GM21717 (cell line): ENCODE measurements around the gene ZBTB45.
A peak's percentile ranks its signal among the peaks of the same experiment; 100 is the strongest.

Source experiments
- ATAC-seq: cut with Tn5 transposase; IDR thresholded peaks from one replicate; pipeline ENCODE4 v1.9.1; 2021; ENCODE audit warnings: mild to moderate bottlenecking, moderate library complexity; ENCODE audit not compliant: unreplicated experiment

Gene ZBTB45

DNA sequence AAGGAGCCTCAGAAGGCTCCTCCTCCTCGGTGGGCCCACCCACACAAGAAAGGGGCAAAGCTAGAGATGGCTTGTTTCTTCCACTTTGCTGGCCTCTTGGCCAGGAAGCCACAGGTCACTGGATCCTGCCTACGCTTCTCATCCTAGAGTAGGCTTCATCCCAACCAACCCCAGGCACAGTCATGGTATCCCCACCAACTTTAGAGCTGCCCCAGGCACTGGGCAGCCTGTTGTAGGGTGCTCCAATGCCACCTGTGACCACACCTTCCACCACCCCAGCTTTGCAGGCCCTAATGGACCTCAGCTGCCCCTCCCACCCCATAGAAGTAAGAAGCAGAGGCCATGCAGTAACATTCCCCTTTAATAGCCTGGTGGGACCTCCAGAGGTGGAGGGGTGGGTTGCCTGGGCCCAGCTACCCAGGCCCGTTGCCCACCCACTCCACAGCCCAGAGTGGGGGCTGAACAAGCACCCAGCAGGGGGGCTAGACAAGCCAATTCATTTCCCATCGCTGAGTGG is 35.8 kb upstream of the ZBTB45 start:
- ATAC-seq: no peak

- peak; percentile 17 for ATAC-seq
Observed at GRCh38 chr19:58554494-58555368, 35.1 kb upstream of the ZBTB45 start, which contains the start of gene CHMP2A. Gene CHMP2A, minus strand, starts transcription at chr19:58555105. Its CDS starts 893 bp downstream, at chr19:58554212.

DNA sequence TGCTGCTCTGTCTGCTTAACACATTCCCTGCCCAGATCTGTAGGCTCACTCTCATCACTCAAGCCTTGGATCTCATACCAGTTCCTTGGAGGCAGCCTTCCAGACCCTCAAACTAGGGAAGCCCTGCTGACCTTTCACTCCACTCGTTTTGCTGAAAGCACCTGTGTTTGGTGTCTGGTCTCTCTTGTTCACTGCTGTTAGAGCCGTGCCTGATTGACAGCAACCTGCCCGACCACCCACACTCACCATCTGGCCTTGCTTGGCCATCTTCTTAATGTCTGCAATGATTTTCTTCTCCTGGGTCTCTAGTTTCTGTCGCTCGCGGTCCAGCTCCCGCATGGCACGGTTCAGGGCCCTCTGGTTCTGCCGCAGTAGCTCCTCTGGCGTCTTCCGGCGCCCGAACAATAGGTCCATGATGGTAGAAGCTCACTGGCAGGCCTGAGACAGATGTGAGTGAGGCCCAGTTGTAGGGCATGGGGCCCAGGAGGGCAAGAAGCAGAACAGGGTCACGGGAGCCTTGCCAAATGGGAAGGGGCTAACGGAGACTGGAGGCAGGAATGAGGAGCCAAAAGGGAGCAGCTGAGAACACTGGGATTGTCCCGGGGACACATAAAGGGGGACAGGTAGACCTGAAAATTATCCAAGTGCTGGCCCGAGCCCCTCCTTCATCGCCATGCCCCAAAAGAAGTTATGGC is 34.3 kb upstream of the ZBTB45 start:
- no peak for ATAC-seq

DNA sequence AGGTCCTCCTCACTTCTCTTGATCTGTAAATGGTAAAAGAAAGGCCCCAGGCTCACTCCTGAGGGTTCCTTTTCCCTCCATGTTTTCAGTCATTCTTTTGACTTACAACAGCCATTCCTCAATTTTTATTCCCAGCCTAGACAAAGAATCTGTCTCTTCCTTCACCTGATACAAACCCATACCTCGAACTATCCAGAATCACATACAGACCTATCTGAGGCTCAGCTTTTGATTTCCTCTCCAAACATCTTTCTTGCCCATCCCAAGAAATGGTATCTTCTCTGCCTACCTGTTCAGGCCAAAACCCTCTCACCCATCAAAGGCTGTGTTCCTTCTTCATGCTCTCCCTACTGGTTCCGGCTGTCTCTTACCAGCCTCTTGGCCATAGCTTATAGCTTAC is 33.0 kb upstream of the ZBTB45 start:
- ATAC-seq: no peak

DNA sequence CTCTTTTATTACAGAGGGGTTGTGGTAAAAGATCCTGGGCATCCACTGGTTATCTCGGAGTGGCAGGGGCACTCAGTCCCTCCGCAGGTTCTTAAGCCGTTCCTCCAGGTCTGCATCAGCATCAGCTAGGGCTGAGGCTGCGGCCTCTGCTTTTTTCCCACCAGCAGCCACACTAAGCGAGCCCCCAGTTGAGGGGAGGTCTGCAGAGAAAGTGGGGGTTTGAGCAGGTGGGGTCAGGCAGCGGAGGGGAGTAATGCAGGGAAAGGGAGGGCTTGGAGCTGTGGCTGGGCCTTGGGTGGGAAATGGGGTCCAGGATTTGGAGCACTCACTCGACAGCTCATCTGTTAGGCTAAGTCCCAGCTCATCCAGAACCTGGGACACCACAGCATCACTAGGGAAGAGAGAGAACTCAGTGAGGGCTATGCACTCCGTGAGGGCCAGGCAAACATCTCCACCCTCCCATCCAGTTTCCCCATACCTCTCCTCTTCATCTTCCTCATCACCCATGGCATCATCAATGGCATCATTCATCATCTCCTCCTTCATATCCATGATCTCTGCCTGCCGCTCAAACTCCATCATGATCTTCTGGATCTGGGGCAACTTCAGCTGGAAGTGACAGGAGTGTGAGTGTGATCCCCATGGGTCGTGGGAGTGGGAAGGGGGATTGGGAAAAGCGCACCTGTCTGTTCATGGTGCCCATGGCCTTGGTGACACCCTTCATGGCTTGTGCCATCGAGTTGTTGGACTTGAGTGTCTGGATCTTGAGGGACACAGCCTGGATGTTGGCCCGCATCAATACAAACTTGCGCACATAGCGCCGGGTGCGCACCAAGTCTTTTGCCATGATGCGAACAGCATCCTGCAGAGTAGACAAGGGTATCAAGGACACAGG is 32.2 kb upstream of the ZBTB45 start:
- ATAC-seq: no peak

DNA sequence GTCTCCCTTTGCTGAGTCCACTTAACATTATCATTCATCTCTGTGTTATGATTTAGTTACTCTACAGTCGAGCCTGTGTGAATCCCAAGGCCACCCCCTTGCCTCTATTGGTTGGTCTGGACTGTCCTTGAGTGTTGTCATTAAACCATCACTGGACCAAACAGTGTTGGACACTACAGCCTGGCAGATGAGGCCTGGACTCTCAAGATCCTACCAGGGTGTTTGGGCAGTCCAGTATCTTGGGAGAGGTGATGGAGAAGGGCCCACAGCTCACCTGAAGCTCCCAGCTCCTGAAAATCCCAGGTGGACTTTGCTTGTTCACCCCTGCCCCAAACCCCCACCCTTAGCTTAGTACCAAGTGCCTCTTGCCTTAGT is 31.5 kb upstream of the ZBTB45 start:
- no peak for ATAC-seq

DNA sequence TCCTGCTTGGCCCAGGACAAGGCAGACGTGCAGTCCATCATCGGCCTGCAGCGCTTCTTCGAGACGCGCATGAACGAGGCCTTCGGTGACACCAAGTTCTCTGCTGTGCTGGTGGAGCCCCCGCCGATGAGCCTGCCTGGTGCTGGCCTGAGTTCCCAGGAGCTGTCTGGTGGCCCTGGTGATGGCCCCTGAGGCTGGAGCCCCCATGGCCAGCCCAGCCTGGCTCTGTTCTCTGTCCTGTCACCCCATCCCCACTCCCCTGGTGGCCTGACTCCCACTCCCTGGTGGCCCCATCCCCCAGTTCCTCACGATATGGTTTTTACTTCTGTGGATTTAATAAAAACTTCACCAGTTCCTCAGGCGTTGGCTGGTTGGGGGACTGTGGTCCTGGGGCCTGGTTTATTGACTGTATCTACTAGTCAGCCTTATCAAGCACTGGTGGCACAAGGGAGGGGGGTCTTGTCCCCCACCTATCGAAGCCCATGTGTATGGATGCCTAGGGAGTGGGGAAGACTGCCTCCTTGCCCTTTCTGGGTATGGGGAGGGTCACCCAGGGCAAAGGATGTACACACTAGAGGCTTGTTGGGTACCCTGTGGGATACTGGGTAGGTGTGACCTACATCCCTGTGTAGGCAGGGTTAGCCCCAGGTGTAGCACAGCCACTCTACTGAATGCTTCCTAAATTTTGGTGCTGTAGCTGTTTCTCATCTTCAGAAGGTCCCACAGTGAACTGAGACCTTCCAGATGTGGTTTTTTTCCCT is 30.9 kb upstream of the ZBTB45 start:
- ATAC-seq: no peak

DNA sequence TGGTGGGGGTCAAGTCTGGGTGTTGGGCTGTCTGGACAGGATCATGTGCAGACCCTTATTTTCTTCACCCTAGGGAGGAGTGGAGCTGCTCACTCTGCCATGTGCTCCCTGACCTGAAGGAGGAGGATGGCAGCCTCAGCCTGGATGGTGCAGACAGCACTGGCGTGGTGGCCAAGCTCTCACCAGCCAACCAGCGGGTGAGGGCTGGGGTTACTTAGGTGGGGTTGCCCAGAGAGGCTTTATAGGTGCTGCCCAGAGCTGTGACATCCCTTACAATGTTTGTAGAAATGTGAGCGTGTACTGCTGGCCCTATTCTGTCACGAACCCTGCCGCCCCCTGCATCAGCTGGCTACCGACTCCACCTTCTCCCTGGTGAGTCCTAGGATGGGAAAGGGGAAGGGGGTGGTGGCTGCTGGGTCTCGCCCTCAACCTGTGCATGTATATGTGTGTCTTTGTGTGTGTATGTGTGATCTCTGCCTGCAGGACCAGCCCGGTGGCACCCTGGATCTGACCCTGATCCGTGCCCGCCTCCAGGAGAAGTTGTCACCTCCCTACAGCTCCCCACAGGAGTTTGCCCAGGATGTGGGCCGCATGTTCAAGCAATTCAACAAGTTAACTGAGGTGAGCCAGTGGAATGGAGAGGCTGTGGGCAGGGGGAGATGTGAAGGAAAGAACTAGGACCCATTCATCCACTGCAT is 30.2 kb upstream of the ZBTB45 start:
- ATAC-seq: no peak

DNA sequence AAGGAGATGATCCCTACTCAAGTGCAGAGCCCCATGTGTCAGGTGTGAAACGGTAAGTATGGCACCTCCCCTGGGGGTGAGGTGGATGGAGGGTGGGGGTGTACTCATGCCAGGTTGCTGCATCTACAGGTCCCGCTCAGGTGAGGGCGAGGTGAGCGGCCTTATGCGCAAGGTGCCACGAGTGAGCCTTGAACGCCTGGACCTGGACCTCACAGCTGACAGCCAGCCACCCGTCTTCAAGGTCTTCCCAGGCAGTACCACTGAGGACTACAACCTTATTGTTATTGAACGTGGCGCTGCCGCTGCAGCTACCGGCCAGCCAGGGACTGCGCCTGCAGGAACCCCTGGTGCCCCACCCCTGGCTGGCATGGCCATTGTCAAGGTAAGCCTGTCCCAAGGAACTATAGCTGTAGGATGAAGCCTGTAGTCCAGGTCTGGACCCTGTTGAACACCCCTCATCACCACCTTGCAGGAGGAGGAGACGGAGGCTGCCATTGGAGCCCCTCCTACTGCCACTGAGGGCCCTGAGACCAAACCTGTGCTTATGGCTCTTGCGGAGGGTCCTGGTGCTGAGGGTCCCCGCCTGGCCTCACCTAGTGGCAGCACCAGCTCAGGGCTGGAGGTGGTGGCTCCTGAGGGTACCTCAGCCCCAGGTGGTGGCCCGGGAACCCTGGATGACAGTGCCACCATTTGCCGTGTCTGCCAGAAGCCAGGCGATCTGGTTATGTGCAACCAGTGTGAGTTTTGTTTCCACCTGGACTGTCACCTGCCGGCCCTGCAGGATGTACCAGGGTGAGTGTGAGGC is 29.5 kb upstream of the ZBTB45 start:
- ATAC-seq: no peak

- ATAC-seq: no peak
Observed at GRCh38 chr19:58547323-58548312, 28.0 kb upstream of the ZBTB45 start.

DNA sequence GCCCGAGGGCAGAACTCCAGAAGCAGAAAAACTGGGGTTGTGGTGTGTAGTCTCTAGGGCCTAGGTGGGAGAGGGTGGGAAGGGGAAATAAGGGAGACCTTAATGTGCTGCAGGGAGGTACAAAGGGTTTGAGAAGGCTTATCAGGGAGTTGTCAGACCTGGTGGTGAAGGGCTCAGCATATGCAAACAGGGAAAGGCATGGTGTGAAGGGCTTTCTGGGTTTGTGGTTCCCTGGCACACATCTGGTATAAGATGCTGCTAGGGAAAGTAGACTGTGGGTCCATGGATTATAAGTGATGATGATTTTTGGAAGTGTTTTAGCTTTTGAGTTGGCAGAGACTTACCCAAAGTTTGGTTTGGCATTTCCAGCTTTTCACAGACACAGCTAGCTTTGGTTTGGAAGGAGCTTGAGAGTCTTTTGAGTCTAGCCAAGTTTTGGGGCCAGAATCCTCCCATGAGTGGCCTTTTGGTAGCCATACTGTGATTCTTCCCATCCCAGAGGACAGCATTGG is 26.5 kb upstream of the ZBTB45 start:
- no peak for ATAC-seq

- no peak for ATAC-seq
Observed at GRCh38 chr19:58545286-58546018, 25.8 kb upstream of the ZBTB45 start.

GRCh38 chr19:58544591-58545285 is 25.1 kb upstream of the ZBTB45 start:
- peak; percentile 35 for ATAC-seq

- ATAC-seq: peak; percentile 78
Observed at GRCh38 chr19:58543826-58544590, 24.4 kb upstream of the ZBTB45 start, which contains the start of gene TRIM28. Gene TRIM28, plus strand, starts transcription at chr19:58544064. Its CDS starts 694 bp downstream, at chr19:58544758.
